Mucosa of descending colon (tissue), 3 donors: Measurements from ENCODE around the gene OSBPL1A. TPM values are rescaled to one million over a fixed set of nuclear protein-coding genes. Genes with fewer than 3 reads are reported as not detected.

Experiments used
- ATAC-seq: fragments of 200-7000 bp; cut with Tn5 transposase; one replicate; pipeline ENCODE4 v1.9.1; 2020; ENCODE audit warnings: mild to moderate bottlenecking, moderate library complexity
- DNase-seq, 3 donors: peaks; one replicate each; pipeline ENCODE4 v3.0.0-alpha.2; 2020
- H3K36me3 ChIP-seq: fragments of 200-600 bp; one replicate; pipeline ENCODE4 v1.8.0; 2021; ENCODE audit warnings: low read depth, mild to moderate bottlenecking
- H3K4me1 ChIP-seq: fragments of 200-600 bp; one replicate; pipeline ENCODE4 v1.8.0; 2021; ENCODE audit warnings: low read depth, mild to moderate bottlenecking
- H3K4me3 ChIP-seq: fragments of 200-600 bp; one replicate; pipeline ENCODE4 v1.8.0; 2021; ENCODE audit warnings: mild to moderate bottlenecking
- H3K9me3 ChIP-seq: fragments of 200-600 bp; one replicate; pipeline ENCODE4 v1.8.0; 2021; ENCODE audit warnings: mild to moderate bottlenecking
- CTCF ChIP-seq: fragments of 200-600 bp; IDR thresholded peaks from one replicate; pipeline ENCODE4 v1.8.0; 2022; ENCODE audit warnings: antibody characterized with exemption, mild to moderate bottlenecking
- intact Hi-C, 2 donors: fragments of 100-400 bp; cut with DNase I in 1 of 2; cut with micrococcal nuclease in 1 of 2; formaldehyde crosslinking; loops; one replicate each; pipeline versions ENCODE4 v1.11.0 to v1.11.1; 2022; cut with DNase I, micrococcal nuclease
- total RNA-seq, 3 donors: library from RNA; stranded (reverse); fragmentation: NEBNext Ultra II Directional in 2 of 3; extraction: Animal tissue kit (Norgen Biotek cat#: 25700) in 2 of 3; gene quantifications; one replicate each; pipeline versions ENCODE4 v1.2.1 to v1.2.4, GENCODE V29; 2021 to 2023
- donor health status: DM: no; HTN: no; CAD: no; lungs with moderate emphysema.
- donor health status: DM: no; HTN: no; CAD: no.
- donor health status: DM: no; HTN: yes; CAD: no.

OSBPL1A gene
- total RNA-seq, 3 donors from 2014 or later: 32.5 to 77.5 (median 69.8) TPM

GRCh38 chr18:24397131-24397693, 412 bp downstream of the OSBPL1A start:
- Histone ChIP-seq H3K4me1 (peaks cover 5% of the 10 kb centered on the region), H3K4me3 (peak overlapping the region; percentile 43), H3K9me3 (no peaks in the 10 kb centered on the region), H3K36me3 (no peaks in the 10 kb centered on the region)
- intact Hi-C loops: no loop called here
- DNase-seq: peak in 1 of 3 donors; percentile 80
- ATAC-seq: peak; percentile 62
- no peak for TF ChIP-seq CTCF

GRCh38 chr18:24396082-24396633, 1.5 kb downstream of the OSBPL1A start:
- no peak for TF ChIP-seq CTCF
- Histone ChIP-seq H3K4me1 (peaks cover 5% of the 10 kb centered on the region), H3K4me3 (no peak overlapping the region), H3K9me3 (no peaks in the 10 kb centered on the region), H3K36me3 (no peaks in the 10 kb centered on the region)
- intact Hi-C loops: no loop called here
- ATAC-seq: no peak
- no peak for DNase-seq

GRCh38 chr18:24395049-24395795, 2.4 kb downstream of the OSBPL1A start:
- DNase-seq (no peak), ATAC-seq (no peak)
- intact Hi-C loops: no loop called here
- no peak for TF ChIP-seq CTCF
- H3K36me3 ChIP-seq: no peaks in the 10 kb centered on the region
- peaks cover 5% of the 10 kb centered on the region for H3K4me1 ChIP-seq
- no peaks in the 10 kb centered on the region for H3K9me3 ChIP-seq
- no peak overlapping the region for H3K4me3 ChIP-seq

GRCh38 chr18:24388957-24389356, 8.7 kb downstream of the OSBPL1A start:
- DNase-seq: no peak

GRCh38 chr18:24386681-24387080, 10.9 kb downstream of the OSBPL1A start:
- Histone ChIP-seq H3K36me3 (no peaks in the 10 kb centered on the region), H3K4me1 (no peaks in the 10 kb centered on the region), H3K4me3 (no peak overlapping the region), H3K9me3 (no peaks in the 10 kb centered on the region)
- TF ChIP-seq CTCF: no peak
- no peak for DNase-seq
- no peak for ATAC-seq
- intact Hi-C loops: no loop called here

More at GRCh38 chr18:24388957-24389356, 8.7 kb downstream of the OSBPL1A start:
- TF ChIP-seq CTCF: no peak
- Histone ChIP-seq H3K9me3 (no peaks in the 10 kb centered on the region), H3K36me3 (no peaks in the 10 kb centered on the region), H3K4me1 (no peaks in the 10 kb centered on the region), H3K4me3 (no peak overlapping the region)
- intact Hi-C loops: no loop called here
- ATAC-seq: no peak
